Adrenal gland (tissue), 5 donors: ENCODE data around the gene USP14.

Source experiments
- CTCF ChIP-seq, 6 experiments: fragments of 450-650 bp in 4 of 6; fragments of 200-600 bp in 2 of 6; sonication (generic) in 1 of 6; IDR thresholded peaks; 1 replicate in 5 of 6; 2 replicates in 1 of 6; pipeline versions ENCODE4 v1.5.1 to v1.8.0; 2016 to 2021; ENCODE audit warnings: antibody characterized with exemption in 6 of 6, mild to moderate bottlenecking in 2 of 6, moderate library complexity in 1 of 6
- POLR2A ChIP-seq, 2 donors: fragments of 450-650 bp; IDR thresholded peaks; one replicate each; pipeline ENCODE4 v1.6.1; 2017; ENCODE audit warnings: antibody characterized with exemption in 2 of 2, mild to moderate bottlenecking in 2 of 2, moderate library complexity in 1 of 2
- donor health status: DM: no; HTN: no; CAD: no.

GRCh38 chr18:227374-227773, 69.0 kb downstream of the USP14 start:
- no peak for TF ChIP-seq CTCF (IDR thresholded peaks at IDR 0.05)
- TF ChIP-seq POLR2A (IDR thresholded peaks at IDR 0.05): no peak
